Measurements from ENCODE around the gene B3GALT4.

- no peak for TF ChIP-seq EZH2 (IDR thresholded peaks at IDR 0.05; ENCODE audit: insufficient read depth, poor library complexity, severe bottlenecking)
- TF ChIP-seq EZH2phosphoT487 (IDR thresholded peaks at IDR 0.05; ENCODE audit: insufficient read depth, low read depth), result no peak
Observed at GRCh38 chr6:33289784-33290315, 12.9 kb downstream of the B3GALT4 start.

Data from GM23248 (cell line).